Glutamatergic neuron (in vitro differentiated cells): ENCODE results near the gene HLA-E. TPM values are rescaled to one million over a fixed set of nuclear protein-coding genes. Genes with fewer than 3 reads are reported as not detected.
"Not testable (repeated sequence)": the region's sequence is repeated elsewhere in the genome, so short reads cannot be mapped to it uniquely, and the experiment has no call there.

Source experiments
- DNase-seq: peaks from one replicate; pipeline ENCODE4 v3.0.0; 2022
- H3K27ac Mint-ChIP-seq: one replicate; pipeline ENCODE4 v1.8.0; 2020; ENCODE audit warnings: mild to moderate bottlenecking, mixed read lengths, inconsistent platforms; ENCODE audit not compliant: unreplicated experiment
- H3K27me3 Mint-ChIP-seq: one replicate; pipeline ENCODE4 v1.8.0; 2020; ENCODE audit warnings: mild to moderate bottlenecking, moderate library complexity, mixed read lengths, inconsistent platforms; ENCODE audit not compliant: unreplicated experiment
- H3K36me3 Mint-ChIP-seq: one replicate; pipeline ENCODE4 v1.8.0; 2020; ENCODE audit warnings: mild to moderate bottlenecking, mixed read lengths, inconsistent platforms; ENCODE audit not compliant: unreplicated experiment
- H3K4me1 Mint-ChIP-seq: one replicate; pipeline ENCODE4 v1.8.0; 2020; ENCODE audit warnings: mild to moderate bottlenecking, low read depth, mixed read lengths, inconsistent platforms; ENCODE audit not compliant: unreplicated experiment
- H3K4me3 Mint-ChIP-seq: one replicate; pipeline ENCODE4 v1.8.0; 2020; ENCODE audit warnings: mild to moderate bottlenecking, mixed read lengths, inconsistent platforms; ENCODE audit not compliant: unreplicated experiment
- H3K9me3 Mint-ChIP-seq: one replicate; pipeline ENCODE4 v1.8.0; 2020; ENCODE audit warnings: mild to moderate bottlenecking, moderate library complexity, mixed read lengths, inconsistent platforms; ENCODE audit not compliant: unreplicated experiment
- CTCF ChIP-seq: fragments of 200-600 bp; sonication (generic); IDR thresholded peaks from one replicate; pipeline ENCODE4 v1.5.0; 2021; ENCODE audit not compliant: partially characterized antibody, unreplicated experiment
- total RNA-seq: library from RNA; stranded (reverse); fragmentation: NEBNext Ultra II Directional; extraction: Animal tissue kit (Norgen Biotek cat#: 25700); gene quantifications from one replicate; pipeline ENCODE4 v1.2.1, GENCODE V29; 2021; ENCODE audit not compliant: unreplicated experiment

The HLA-E gene
- total RNA-seq, 1 donor from 2014 or later, result 18.1 TPM

- no peak for TF ChIP-seq CTCF
- Mint-ChIP-seq H3K27ac (no peak overlapping the region), H3K4me3 (peak overlapping the region; percentile 91), H3K9me3 (peaks cover 2% of the 10 kb centered on the region), H3K36me3 (no peaks in the 10 kb centered on the region), H3K4me1 (peaks cover 1% of the 10 kb centered on the region), H3K27me3 (peaks cover 6% of the 10 kb centered on the region)
- DNase-seq, result peak; percentile 77
Observed at GRCh38 chr6:30490026-30490876, 942 bp downstream of the HLA-E start.

GRCh38 chr6:30491291-30491953, 2.1 kb downstream of the HLA-E start:
- not testable (repeated sequence) for H3K27ac Mint-ChIP-seq, H3K36me3 Mint-ChIP-seq, H3K27me3 Mint-ChIP-seq, H3K9me3 Mint-ChIP-seq, DNase-seq, H3K4me1 Mint-ChIP-seq
- peak overlapping the region; percentile 49 for H3K4me3 Mint-ChIP-seq

GRCh38 chr6:30491991-30492952, 3.0 kb downstream of the HLA-E start:
- Mint-ChIP-seq H3K27me3 (peaks cover 6% of the 10 kb centered on the region), H3K36me3 (no peaks in the 10 kb centered on the region), H3K27ac (no peak overlapping the region), H3K9me3 (peaks cover 2% of the 10 kb centered on the region), H3K4me1 (peaks cover 1% of the 10 kb centered on the region), H3K4me3 (no peak overlapping the region)
- no peak for DNase-seq
- TF ChIP-seq CTCF, result no peak

- Mint-ChIP-seq H3K27me3 (peaks cover 6% of the 10 kb centered on the region), H3K9me3 (peaks cover 3% of the 10 kb centered on the region), H3K4me1 (peaks cover 1% of the 10 kb centered on the region), H3K27ac (no peak overlapping the region), H3K36me3 (no peaks in the 10 kb centered on the region), H3K4me3 (peak overlapping the region; percentile 4)
- no peak for TF ChIP-seq CTCF
- no peak for DNase-seq
Observed at GRCh38 chr6:30493643-30494250, 4.4 kb downstream of the HLA-E start.
